ENCODE data around the gene CFAP107. TPM values are rescaled to one million over a fixed set of nuclear protein-coding genes. Genes with fewer than 3 reads are reported as not detected.

CFAP107 gene, protein sequence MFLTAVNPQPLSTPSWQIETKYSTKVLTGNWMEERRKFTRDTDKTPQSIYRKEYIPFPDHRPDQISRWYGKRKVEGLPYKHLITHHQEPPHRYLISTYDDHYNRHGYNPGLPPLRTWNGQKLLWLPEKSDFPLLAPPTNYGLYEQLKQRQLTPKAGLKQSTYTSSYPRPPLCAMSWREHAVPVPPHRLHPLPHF
- total RNA-seq (2022; extraction: Qiagen RNA extraction; ENCODE audit: low read depth) = not detected in 5 replicates

DNA sequence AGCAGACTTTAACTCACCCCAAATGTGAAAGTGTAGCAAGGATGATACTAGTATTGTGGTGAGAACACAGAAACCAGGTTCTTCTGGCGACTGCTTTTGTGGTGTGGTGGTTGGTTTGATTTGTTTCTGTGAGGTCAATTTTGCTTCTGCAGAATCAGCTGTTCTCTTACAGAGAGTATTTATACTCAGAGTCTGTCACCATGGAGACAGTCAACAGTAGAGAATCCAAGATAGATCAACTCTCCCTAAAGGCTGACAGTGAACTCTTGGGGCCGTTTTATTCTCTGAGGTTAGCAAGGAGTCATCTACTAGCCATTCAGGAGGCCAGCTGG, at the start of gene CFAP107:
TSS of gene CFAP107 (plus strand) at position 209 of the 332 bp plus-strand sequence. CDS start 231 bp downstream, outside the sequence.

GRCh38 chr1:12715896-12716437, 30.0 kb upstream of the CFAP107 start, which contains the start of gene AADACL3:
TSS of gene AADACL3 (plus strand) at chr1:12716110. CDS start at chr1:12716177, 67 bp downstream.

GRCh38 chr1:12773438-12773837, 27.4 kb downstream of the CFAP107 start, which contains the start of gene PRAMEF12:
TSS of gene PRAMEF12 (plus strand) at chr1:12773738. CDS start at chr1:12774868, 1,130 bp downstream.

GRCh38 chr1:12791097-12791496, 45.1 kb downstream of the CFAP107 start, which contains the start of gene PRAMEF1:
TSS of gene PRAMEF1 (plus strand) at chr1:12791397. CDS start at chr1:12793228, 1,831 bp downstream.

Other genes starting within 250 kb of the CFAP107 start
- gene DHRS3, start 128.0 kb upstream of the CFAP107 start, total RNA-seq (2022; extraction: Qiagen RNA extraction; ENCODE audit: low read depth) = 43.6 to 58.9 TPM (median 53.9 TPM) in 5 replicates
- not detected in 5 replicates for gene AADACL4, start 102.1 kb upstream of the CFAP107 start, total RNA-seq (2022; extraction: Qiagen RNA extraction; ENCODE audit: low read depth)
- not detected in 5 replicates for gene AADACL3, start 30.1 kb upstream of the CFAP107 start, total RNA-seq (2022; extraction: Qiagen RNA extraction; ENCODE audit: low read depth)
- not detected in 5 replicates for gene PRAMEF12, start 27.5 kb downstream of the CFAP107 start, total RNA-seq (2022; extraction: Qiagen RNA extraction; ENCODE audit: low read depth)
- not detected in 5 replicates for gene PRAMEF1, start 45.2 kb downstream of the CFAP107 start, total RNA-seq (2022; extraction: Qiagen RNA extraction; ENCODE audit: low read depth)
- not detected in 5 replicates for gene PRAMEF11, start 85.2 kb downstream of the CFAP107 start, total RNA-seq (2022; extraction: Qiagen RNA extraction; ENCODE audit: low read depth)
- not detected in 5 replicates for gene HNRNPCL1, start 102.5 kb downstream of the CFAP107 start, total RNA-seq (2022; extraction: Qiagen RNA extraction; ENCODE audit: low read depth)
- not detected in 5 replicates for gene PRAMEF2, start 110.9 kb downstream of the CFAP107 start, total RNA-seq (2022; extraction: Qiagen RNA extraction; ENCODE audit: low read depth)
- gene PRAMEF4, start 140.0 kb downstream of the CFAP107 start, total RNA-seq (2022; extraction: Qiagen RNA extraction; ENCODE audit: low read depth) = not detected in 5 replicates
- not detected in 5 replicates for gene PRAMEF10, start 152.1 kb downstream of the CFAP107 start, total RNA-seq (2022; extraction: Qiagen RNA extraction; ENCODE audit: low read depth)
- gene PRAMEF7, start 170.4 kb downstream of the CFAP107 start, total RNA-seq (2022; extraction: Qiagen RNA extraction; ENCODE audit: low read depth) = not detected in 5 replicates
- not detected in 5 replicates for gene PRAMEF6, start 201.4 kb downstream of the CFAP107 start, total RNA-seq (2022; extraction: Qiagen RNA extraction; ENCODE audit: low read depth)

Data from A549 treated with RU486 at 1 μM for 4 hours (cell line).